ENCODE data around the gene NECTIN1.

GRCh38 chr11:119678351-119678750 is 50.6 kb downstream of the NECTIN1 start:
- TF ChIP-seq TAF1 (CRISPR knock-in tag; IDR thresholded peaks at IDR 0.05) (no peak), REST (IDR thresholded peaks at IDR 0.05; ENCODE audit: borderline replicate concordance in 1 of 2, low read depth in 1 of 2, low read length in 2 of 2) (no peak), UBTF (CRISPR knock-in tag; IDR thresholded peaks at IDR 0.05) (no peak), RBFOX2 (IDR thresholded peaks at IDR 0.05; ENCODE audit: low read depth, low read length) (no peak), CTCF (CRISPR knock-in tag; IDR thresholded peaks at IDR 0.05) (no peak), KAT7 (CRISPR knock-in tag; IDR thresholded peaks at IDR 0.05; ENCODE audit: borderline replicate concordance) (no peak), FUBP1 (CRISPR knock-in tag; IDR thresholded peaks at IDR 0.05; ENCODE audit: borderline replicate concordance) (no peak), ELF4 (CRISPR knock-in tag; IDR thresholded peaks at IDR 0.05; ENCODE audit: borderline replicate concordance) (no peak), ZBED4 (CRISPR knock-in tag; IDR thresholded peaks at IDR 0.05; ENCODE audit: borderline replicate concordance) (no peak), YY1 (IDR thresholded peaks at IDR 0.05; ENCODE audit: insufficient read depth, insufficient replicate concordance, low read depth, low read length) (no peak)

Data from HepG2 (cell line).